ENCODE data around the gene PHLDA2.

The PHLDA2 gene

GRCh38 chr11:2945031-2945756 lies 16.0 kb upstream of the PHLDA2 start:
- H3K4me1 ChIP-seq (ENCODE audit: control insufficient read depth in 1 of 2, insufficient read depth in 1 of 2, low read depth in 1 of 2, low read length in 1 of 2): peaks cover 0 to 6% of the 10 kb centered on the region in 2 experiments
- H3K9me3 ChIP-seq: no peaks in the 10 kb centered on the region
- no peaks in the 10 kb centered on the region for H3K27me3 ChIP-seq
- H3K36me3 ChIP-seq: peaks cover 65% of the 10 kb centered on the region
- no peak overlapping the region for H3K27ac ChIP-seq
- H3K4me3 ChIP-seq (ENCODE audit: low read depth in 1 of 2, low read length in 1 of 2): no peak overlapping the region
- TF ChIP-seq, protein P1, sequence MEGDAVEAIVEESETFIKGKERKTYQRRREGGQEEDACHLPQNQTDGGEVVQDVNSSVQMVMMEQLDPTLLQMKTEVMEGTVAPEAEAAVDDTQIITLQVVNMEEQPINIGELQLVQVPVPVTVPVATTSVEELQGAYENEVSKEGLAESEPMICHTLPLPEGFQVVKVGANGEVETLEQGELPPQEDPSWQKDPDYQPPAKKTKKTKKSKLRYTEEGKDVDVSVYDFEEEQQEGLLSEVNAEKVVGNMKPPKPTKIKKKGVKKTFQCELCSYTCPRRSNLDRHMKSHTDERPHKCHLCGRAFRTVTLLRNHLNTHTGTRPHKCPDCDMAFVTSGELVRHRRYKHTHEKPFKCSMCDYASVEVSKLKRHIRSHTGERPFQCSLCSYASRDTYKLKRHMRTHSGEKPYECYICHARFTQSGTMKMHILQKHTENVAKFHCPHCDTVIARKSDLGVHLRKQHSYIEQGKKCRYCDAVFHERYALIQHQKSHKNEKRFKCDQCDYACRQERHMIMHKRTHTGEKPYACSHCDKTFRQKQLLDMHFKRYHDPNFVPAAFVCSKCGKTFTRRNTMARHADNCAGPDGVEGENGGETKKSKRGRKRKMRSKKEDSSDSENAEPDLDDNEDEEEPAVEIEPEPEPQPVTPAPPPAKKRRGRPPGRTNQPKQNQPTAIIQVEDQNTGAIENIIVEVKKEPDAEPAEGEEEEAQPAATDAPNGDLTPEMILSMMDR (IDR thresholded peaks at IDR 0.05): no peak

DNA sequence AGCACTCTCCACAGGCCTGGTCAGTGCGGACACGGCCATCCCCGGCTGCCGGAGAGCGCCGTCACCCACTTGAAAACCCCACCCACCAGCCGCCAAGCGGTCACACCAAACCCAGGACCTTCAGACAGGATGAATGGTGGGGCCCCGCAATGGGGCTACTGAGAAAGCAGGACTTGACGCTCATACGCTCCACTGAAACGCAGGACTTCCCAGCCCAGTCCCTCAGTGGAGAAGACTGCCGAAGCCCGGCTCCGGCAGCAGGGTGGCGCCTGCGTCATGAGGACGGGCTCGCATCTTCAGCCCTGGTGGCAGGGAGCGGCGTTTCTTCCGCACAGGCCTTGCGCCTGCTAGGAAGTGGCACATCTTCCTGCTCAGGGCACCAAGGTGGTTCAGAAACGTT lies 15.3 kb upstream of the PHLDA2 start:
- Histone ChIP-seq H3K9me3 (no peaks in the 10 kb centered on the region), H3K36me3 (peaks cover 59% of the 10 kb centered on the region), H3K4me1 (ENCODE audit: control insufficient read depth in 1 of 2, insufficient read depth in 1 of 2, low read depth in 1 of 2, low read length in 1 of 2) (peaks cover 0 to 6% of the 10 kb centered on the region in 2 experiments), H3K27me3 (no peaks in the 10 kb centered on the region), H3K27ac (no peak overlapping the region), H3K4me3 (ENCODE audit: low read depth in 1 of 2, low read length in 1 of 2) (no peak overlapping the region)
- TF ChIP-seq, protein P1 (IDR thresholded peaks at IDR 0.05): no peak

DNA sequence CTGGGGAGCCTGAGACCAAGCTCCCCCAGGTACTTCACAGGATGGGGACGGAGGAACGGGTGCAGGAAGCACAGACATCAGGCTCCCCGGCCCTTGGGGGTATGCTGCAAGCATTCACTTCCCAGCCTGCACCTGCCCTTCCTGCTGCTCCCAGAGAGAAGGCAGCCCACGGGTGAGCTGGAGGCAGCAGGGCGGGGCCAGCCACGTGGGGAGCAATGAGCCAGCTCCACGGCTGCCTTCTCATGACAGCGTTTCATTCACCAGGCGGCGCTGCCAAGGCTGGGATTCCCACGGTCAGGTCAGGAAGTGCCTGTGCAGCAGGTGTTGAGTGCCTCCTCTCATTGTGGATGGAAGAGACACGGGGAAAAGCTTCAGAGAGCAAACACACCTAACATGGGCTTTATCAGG lies 14.5 kb upstream of the PHLDA2 start:
- Histone ChIP-seq H3K27me3 (no peaks in the 10 kb centered on the region), H3K36me3 (peaks cover 51% of the 10 kb centered on the region), H3K9me3 (no peaks in the 10 kb centered on the region), H3K4me1 (ENCODE audit: control insufficient read depth in 1 of 2, insufficient read depth in 1 of 2, low read depth in 1 of 2, low read length in 1 of 2) (peaks cover 0 to 6% of the 10 kb centered on the region in 2 experiments), H3K4me3 (ENCODE audit: low read depth in 1 of 2, low read length in 1 of 2) (no peak overlapping the region), H3K27ac (no peak overlapping the region)
- TF ChIP-seq, protein P1 (IDR thresholded peaks at IDR 0.05): no peak

- TF ChIP-seq, protein P1 (IDR thresholded peaks at IDR 0.05): no peak
- no peaks in the 10 kb centered on the region for H3K27me3 ChIP-seq
- no peaks in the 10 kb centered on the region for H3K9me3 ChIP-seq
- H3K36me3 ChIP-seq: peaks cover 44% of the 10 kb centered on the region
- peaks cover 0 to 6% of the 10 kb centered on the region in 2 experiments for H3K4me1 ChIP-seq (ENCODE audit: control insufficient read depth in 1 of 2, insufficient read depth in 1 of 2, low read depth in 1 of 2, low read length in 1 of 2)
- H3K4me3 ChIP-seq (ENCODE audit: low read depth in 1 of 2, low read length in 1 of 2): no peak overlapping the region
- H3K27ac ChIP-seq: no peak overlapping the region
Observed at GRCh38 chr11:2942872-2943710, 13.9 kb upstream of the PHLDA2 start.

- Histone ChIP-seq H3K27ac (no peak overlapping the region), H3K27me3 (no peaks in the 10 kb centered on the region), H3K4me1 (ENCODE audit: control insufficient read depth in 1 of 2, insufficient read depth in 1 of 2, low read depth in 1 of 2, low read length in 1 of 2) (peaks cover 0 to 6% of the 10 kb centered on the region in 2 experiments), H3K36me3 (peaks cover 38% of the 10 kb centered on the region), H3K4me3 (ENCODE audit: low read depth in 1 of 2, low read length in 1 of 2) (no peak overlapping the region), H3K9me3 (no peaks in the 10 kb centered on the region)
- TF ChIP-seq, protein P1 (IDR thresholded peaks at IDR 0.05): no peak
Observed at GRCh38 chr11:2942447-2942846, 13.2 kb upstream of the PHLDA2 start.

Measured in neutrophil (primary cell).